Ishikawa (cell line): Measurements from ENCODE around the gene EIF3L.

Experiments
- CEBPB ChIP-seq: IDR thresholded peaks from 2 replicates; pipeline ENCODE4 v1.6.1; 2012
- CREB1 ChIP-seq: IDR thresholded peaks from 2 replicates; pipeline ENCODE4 v1.6.1; 2012; ENCODE audit warnings: low read depth
- EGR1 ChIP-seq: IDR thresholded peaks from 2 replicates; pipeline ENCODE4 v1.6.1; 2012
- EP300 ChIP-seq: IDR thresholded peaks from 2 replicates; pipeline ENCODE4 v1.6.1; 2012; ENCODE audit warnings: borderline replicate concordance
- FOXM1 ChIP-seq: IDR thresholded peaks from 2 replicates; pipeline ENCODE4 v1.6.1; 2012; ENCODE audit warnings: low read depth, borderline replicate concordance
- MAX ChIP-seq: IDR thresholded peaks from 2 replicates; pipeline ENCODE4 v1.6.1; 2012
- NFIC ChIP-seq: IDR thresholded peaks from 2 replicates; pipeline ENCODE4 v1.6.1; 2012
- RAD21 ChIP-seq: IDR thresholded peaks from 2 replicates; pipeline ENCODE4 v1.6.1; 2012; ENCODE audit warnings: low read depth
- TAF1 ChIP-seq: IDR thresholded peaks from 2 replicates; pipeline ENCODE4 v1.6.1; 2012; ENCODE audit warnings: low read depth, mild to moderate bottlenecking
- TCF12 ChIP-seq: IDR thresholded peaks from 2 replicates; pipeline ENCODE4 v1.6.1; 2012; ENCODE audit warnings: low read depth
- TEAD4 ChIP-seq: IDR thresholded peaks from 2 replicates; pipeline ENCODE4 v1.6.1; 2012
- USF1 ChIP-seq: IDR thresholded peaks from 2 replicates; pipeline ENCODE4 v1.6.1; 2012
- YY1 ChIP-seq: IDR thresholded peaks from 2 replicates; pipeline ENCODE4 v1.6.1; 2012; ENCODE audit warnings: low read depth
- ZBTB7A ChIP-seq: IDR thresholded peaks from 2 replicates; pipeline ENCODE4 v1.6.1; 2012; ENCODE audit warnings: low read depth
- TF ChIP-seq, protein P1 (sequence below): IDR thresholded peaks from 2 replicates; pipeline ENCODE4 v1.6.1; 2012; ENCODE audit warnings: low read depth, mild to moderate bottlenecking

Gene EIF3L

DNA sequence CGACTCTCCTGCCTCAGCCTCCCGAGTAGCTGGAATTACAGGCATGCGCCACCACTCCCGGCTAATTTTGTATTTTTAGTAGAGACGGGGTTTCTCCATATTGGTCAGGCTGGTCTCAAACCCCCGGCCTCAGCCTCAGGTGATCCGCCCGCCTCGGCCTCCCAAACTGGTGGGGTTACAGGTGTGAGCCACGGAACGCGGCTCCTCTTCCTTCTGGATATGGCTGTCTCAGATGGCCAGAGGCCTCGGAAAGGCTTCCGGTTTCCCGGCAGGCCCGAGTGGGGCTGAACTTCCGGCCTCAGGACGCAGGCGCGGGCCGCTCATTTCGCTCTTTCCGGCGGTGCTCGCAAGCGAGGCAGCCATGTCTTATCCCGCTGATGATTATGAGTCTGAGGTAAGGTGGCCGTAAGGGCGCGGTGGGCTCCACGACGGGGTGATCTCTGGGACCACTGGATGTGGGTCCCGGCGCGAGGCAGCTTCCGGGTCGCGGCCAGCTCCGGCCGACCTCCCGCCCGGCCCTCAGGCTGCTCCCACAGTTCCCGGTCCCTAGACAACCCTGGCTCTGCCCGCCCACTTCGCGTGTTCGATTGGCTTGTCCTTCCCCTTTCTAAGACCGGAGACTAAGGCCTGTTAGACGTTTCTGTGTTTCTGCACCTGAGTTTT, at the start of gene EIF3L:
Gene EIF3L, plus strand, starts transcription at position 331 of the 663 bp plus-strand sequence. Its CDS starts 31 bp downstream, at position 362.
- TF ChIP-seq NFIC (0 out of 2 replicates have a peak, but pooled peaks have one; percentile 14), CEBPB (0 out of 2 replicates have a peak, but pooled peaks have one; percentile 11), USF1 (peak; percentile 33), CREB1 (0 out of 2 replicates have a peak, but pooled peaks have one; percentile 22), EP300 (0 out of 2 replicates have a peak, but pooled peaks have one; percentile 45), TEAD4 (no peak; the same call in 1 of the 2 replicates), YY1 (peak; percentile 92), TAF1 (peak; percentile 94), EGR1 (no peak), FOXM1 (no peak), MAX (peak; percentile 77), TCF12 (peak; percentile 79), RAD21 (no peak), ZBTB7A (no peak)
- TF ChIP-seq, protein P1, sequence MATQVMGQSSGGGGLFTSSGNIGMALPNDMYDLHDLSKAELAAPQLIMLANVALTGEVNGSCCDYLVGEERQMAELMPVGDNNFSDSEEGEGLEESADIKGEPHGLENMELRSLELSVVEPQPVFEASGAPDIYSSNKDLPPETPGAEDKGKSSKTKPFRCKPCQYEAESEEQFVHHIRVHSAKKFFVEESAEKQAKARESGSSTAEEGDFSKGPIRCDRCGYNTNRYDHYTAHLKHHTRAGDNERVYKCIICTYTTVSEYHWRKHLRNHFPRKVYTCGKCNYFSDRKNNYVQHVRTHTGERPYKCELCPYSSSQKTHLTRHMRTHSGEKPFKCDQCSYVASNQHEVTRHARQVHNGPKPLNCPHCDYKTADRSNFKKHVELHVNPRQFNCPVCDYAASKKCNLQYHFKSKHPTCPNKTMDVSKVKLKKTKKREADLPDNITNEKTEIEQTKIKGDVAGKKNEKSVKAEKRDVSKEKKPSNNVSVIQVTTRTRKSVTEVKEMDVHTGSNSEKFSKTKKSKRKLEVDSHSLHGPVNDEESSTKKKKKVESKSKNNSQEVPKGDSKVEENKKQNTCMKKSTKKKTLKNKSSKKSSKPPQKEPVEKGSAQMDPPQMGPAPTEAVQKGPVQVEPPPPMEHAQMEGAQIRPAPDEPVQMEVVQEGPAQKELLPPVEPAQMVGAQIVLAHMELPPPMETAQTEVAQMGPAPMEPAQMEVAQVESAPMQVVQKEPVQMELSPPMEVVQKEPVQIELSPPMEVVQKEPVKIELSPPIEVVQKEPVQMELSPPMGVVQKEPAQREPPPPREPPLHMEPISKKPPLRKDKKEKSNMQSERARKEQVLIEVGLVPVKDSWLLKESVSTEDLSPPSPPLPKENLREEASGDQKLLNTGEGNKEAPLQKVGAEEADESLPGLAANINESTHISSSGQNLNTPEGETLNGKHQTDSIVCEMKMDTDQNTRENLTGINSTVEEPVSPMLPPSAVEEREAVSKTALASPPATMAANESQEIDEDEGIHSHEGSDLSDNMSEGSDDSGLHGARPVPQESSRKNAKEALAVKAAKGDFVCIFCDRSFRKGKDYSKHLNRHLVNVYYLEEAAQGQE, result no peak

DNA sequence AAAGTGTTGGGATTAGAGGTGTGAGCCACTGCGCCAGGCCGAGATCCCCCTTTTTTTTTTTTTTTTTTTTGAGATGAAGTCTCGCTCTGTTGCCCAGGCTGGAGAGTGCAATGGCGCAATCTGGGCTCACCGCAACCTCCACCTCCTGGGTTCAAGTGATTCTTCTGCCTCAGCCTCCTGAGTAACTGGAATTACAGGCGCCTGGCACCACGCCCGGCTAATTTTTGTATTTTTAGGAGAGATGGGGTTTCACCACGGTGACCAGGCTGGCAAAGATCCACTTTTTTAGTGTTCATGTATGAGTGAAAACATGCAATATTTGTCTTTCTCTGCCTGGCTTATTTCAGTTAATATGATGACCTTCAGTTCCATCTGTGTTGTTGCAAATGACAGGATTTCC, 49.2 kb upstream of the EIF3L start:
- TF ChIP-seq NFIC (peak; percentile 19; the same call in 1 of the 2 replicates), CEBPB (peak; percentile 33; the same call in 1 of the 2 replicates)

- TF ChIP-seq TEAD4 (no peak), USF1 (peak; percentile 87), TAF1 (no peak), MAX (peak; percentile 36)
These were observed 47.3 kb upstream of the EIF3L start for GRCh38 chr22:37801946-37802309.

- TF ChIP-seq ZBTB7A (peak; percentile 99), CREB1 (no peak), CEBPB (peak; percentile 68), NFIC (peak; percentile 35; the same call in 1 of the 2 replicates), FOXM1 (no peak), EGR1 (peak; percentile 21; the same call in 1 of the 2 replicates)
These were observed 46.7 kb upstream of the EIF3L start for GRCh38 chr22:37802310-37803194.

DNA sequence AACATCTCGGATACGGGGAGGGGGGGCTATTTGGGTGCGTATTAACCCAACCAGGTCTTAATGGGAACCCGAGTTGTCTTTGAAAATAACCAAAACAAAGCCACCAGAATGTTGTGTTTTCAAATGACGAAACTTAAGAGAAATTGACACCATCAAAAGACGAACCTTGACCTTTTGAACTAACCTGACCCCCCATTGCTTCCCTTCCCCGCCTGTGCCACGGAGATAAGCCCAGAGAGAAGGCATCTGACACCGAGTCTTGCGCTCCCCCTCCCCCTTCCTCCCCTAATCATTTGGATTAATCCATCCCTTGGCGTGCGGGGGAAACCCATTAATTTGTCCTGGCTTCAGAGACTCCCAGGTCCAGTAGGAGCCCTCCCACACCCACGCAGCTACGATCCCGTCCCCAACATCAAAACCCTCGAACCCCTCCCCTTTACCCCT, 46.0 kb upstream of the EIF3L start:
- TF ChIP-seq YY1, result no peak
- TF ChIP-seq FOXM1, result no peak
- no peak for TF ChIP-seq EGR1
- no peak for TF ChIP-seq RAD21
- TF ChIP-seq TAF1, result no peak
- TF ChIP-seq ZBTB7A, result no peak
- TF ChIP-seq USF1, result no peak
- no peak for TF ChIP-seq MAX
- no peak for TF ChIP-seq CREB1
- TF ChIP-seq, protein P1, result no peak
- no peak for TF ChIP-seq NFIC
- no peak for TF ChIP-seq EP300
- TF ChIP-seq CEBPB, result no peak
- no peak for TF ChIP-seq TEAD4
- TF ChIP-seq TCF12, result no peak
